ENCODE measurements around the gene SLC25A45. TPM values are rescaled to one million over a fixed set of nuclear protein-coding genes. Genes with fewer than 3 reads are reported as not detected.
"Not testable (repeated sequence)": the region's sequence is repeated elsewhere in the genome, so short reads cannot be mapped to it uniquely, and the experiment has no call there.

The SLC25A45 gene
- total RNA-seq, 4 donors from 2014 or later = 3.9 to 6.2 (median 4.7) TPM

- Histone ChIP-seq H3K27ac (no peak overlapping the region), H3K4me1 (peaks cover 3% of the 10 kb centered on the region), H3K27me3 (no peaks in the 10 kb centered on the region), H3K36me3 (peaks cover 79% of the 10 kb centered on the region), H3K9me3 (no peaks in the 10 kb centered on the region), H3K4me3 (no peak overlapping the region)
- DNase-seq (ENCODE audit: low spot score in 2 of 2) = no peak
- whole genome bisulfite sequencing = 88% methylated on average over 3 of the region's 3 CpGs
- TF ChIP-seq, protein P1, sequence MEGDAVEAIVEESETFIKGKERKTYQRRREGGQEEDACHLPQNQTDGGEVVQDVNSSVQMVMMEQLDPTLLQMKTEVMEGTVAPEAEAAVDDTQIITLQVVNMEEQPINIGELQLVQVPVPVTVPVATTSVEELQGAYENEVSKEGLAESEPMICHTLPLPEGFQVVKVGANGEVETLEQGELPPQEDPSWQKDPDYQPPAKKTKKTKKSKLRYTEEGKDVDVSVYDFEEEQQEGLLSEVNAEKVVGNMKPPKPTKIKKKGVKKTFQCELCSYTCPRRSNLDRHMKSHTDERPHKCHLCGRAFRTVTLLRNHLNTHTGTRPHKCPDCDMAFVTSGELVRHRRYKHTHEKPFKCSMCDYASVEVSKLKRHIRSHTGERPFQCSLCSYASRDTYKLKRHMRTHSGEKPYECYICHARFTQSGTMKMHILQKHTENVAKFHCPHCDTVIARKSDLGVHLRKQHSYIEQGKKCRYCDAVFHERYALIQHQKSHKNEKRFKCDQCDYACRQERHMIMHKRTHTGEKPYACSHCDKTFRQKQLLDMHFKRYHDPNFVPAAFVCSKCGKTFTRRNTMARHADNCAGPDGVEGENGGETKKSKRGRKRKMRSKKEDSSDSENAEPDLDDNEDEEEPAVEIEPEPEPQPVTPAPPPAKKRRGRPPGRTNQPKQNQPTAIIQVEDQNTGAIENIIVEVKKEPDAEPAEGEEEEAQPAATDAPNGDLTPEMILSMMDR (IDR thresholded peaks at IDR 0.05) = no peak
- TF ChIP-seq POLR2A (IDR thresholded peaks at IDR 0.05) = no peak
- TF ChIP-seq POLR2AphosphoS5 (IDR thresholded peaks at IDR 0.05) = no peak
- no peak for TF ChIP-seq EP300 (IDR thresholded peaks at IDR 0.05)
Observed at GRCh38 chr11:65341856-65342255, 40.6 kb downstream of the SLC25A45 start.

DNA sequence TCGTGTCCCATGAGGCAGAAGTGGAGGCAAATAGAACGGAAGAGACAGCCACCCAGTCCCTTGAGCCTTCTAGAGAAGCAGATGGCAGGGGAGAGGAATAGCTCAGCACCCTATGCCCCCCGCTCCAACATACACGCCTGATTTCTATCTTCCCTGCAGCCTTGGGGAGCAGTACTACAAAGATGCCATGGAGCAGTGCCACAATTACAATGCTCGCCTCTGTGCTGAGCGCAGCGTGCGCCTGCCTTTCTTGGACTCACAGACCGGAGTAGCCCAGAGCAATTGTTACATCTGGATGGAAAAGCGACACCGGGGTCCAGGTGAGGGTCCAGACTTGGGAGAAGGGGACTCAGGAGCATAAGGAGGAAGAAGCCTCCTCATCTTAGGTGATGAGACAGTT lies 42.2 kb downstream of the SLC25A45 start:
- peaks cover 62% of the 10 kb centered on the region for H3K36me3 ChIP-seq
- no peaks in the 10 kb centered on the region for H3K9me3 ChIP-seq
- H3K27me3 ChIP-seq = no peaks in the 10 kb centered on the region
- peaks cover 12% of the 10 kb centered on the region for H3K4me1 ChIP-seq
- H3K4me3 ChIP-seq = no peak overlapping the region
- WGBS = 91% methylated on average over 11 of the region's 11 CpGs
- TF ChIP-seq POLR2A (IDR thresholded peaks at IDR 0.05) (no peak), EP300 (IDR thresholded peaks at IDR 0.05) (no peak), POLR2AphosphoS5 (IDR thresholded peaks at IDR 0.05) (no peak)
- TF ChIP-seq, protein P1 (IDR thresholded peaks at IDR 0.05) = no peak
- no peak for DNase-seq (ENCODE audit: low spot score in 2 of 2)
- no peak overlapping the region for H3K27ac ChIP-seq

GRCh38 chr11:65338676-65339075 lies 43.8 kb downstream of the SLC25A45 start:
- no peak for TF ChIP-seq POLR2A (IDR thresholded peaks at IDR 0.05)
- TF ChIP-seq, protein P1 (IDR thresholded peaks at IDR 0.05) = no peak
- no peak for TF ChIP-seq POLR2AphosphoS5 (IDR thresholded peaks at IDR 0.05)
- no peak for TF ChIP-seq EP300 (IDR thresholded peaks at IDR 0.05)
- DNase-seq (ENCODE audit: low spot score in 2 of 2) = no peak
- Histone ChIP-seq H3K27ac (no peak overlapping the region), H3K9me3 (no peaks in the 10 kb centered on the region), H3K27me3 (no peaks in the 10 kb centered on the region), H3K4me1 (peaks cover 24% of the 10 kb centered on the region), H3K36me3 (peaks cover 47% of the 10 kb centered on the region), H3K4me3 (no peak overlapping the region)
- 84% methylated on average over 7 of the region's 7 CpGs for WGBS

GRCh38 chr11:65334696-65335295 lies 47.6 kb downstream of the SLC25A45 start:
- WGBS = 25% methylated on average over 5 of the region's 5 CpGs
- H3K27ac ChIP-seq = no peak overlapping the region

GRCh38 chr11:65332591-65332990 lies 49.9 kb downstream of the SLC25A45 start:
- DNase-seq (ENCODE audit: low spot score in 2 of 2); H3K27me3 ChIP-seq; H3K36me3 ChIP-seq; H3K27ac ChIP-seq; H3K4me3 ChIP-seq; H3K9me3 ChIP-seq: not testable (repeated sequence)
- peaks cover 32% of the 10 kb centered on the region for H3K4me1 ChIP-seq
- 92% methylated on average over 9 of the region's 9 CpGs for WGBS

More at GRCh38 chr11:65334696-65335295, 47.6 kb downstream of the SLC25A45 start:
- H3K9me3 ChIP-seq = no peaks in the 10 kb centered on the region
- H3K4me3 ChIP-seq = peak overlapping the region; percentile 93
- H3K27me3 ChIP-seq = no peaks in the 10 kb centered on the region
- TF ChIP-seq POLR2AphosphoS5 (IDR thresholded peaks at IDR 0.05) (no peak), EP300 (IDR thresholded peaks at IDR 0.05) (no peak), POLR2A (IDR thresholded peaks at IDR 0.05) (no peak)
- TF ChIP-seq, protein P1 (IDR thresholded peaks at IDR 0.05) = no peak
- peaks cover 9% of the 10 kb centered on the region for H3K36me3 ChIP-seq
- peaks cover 26% of the 10 kb centered on the region for H3K4me1 ChIP-seq
- DNase-seq (ENCODE audit: low spot score in 2 of 2) = no peak

DNA sequence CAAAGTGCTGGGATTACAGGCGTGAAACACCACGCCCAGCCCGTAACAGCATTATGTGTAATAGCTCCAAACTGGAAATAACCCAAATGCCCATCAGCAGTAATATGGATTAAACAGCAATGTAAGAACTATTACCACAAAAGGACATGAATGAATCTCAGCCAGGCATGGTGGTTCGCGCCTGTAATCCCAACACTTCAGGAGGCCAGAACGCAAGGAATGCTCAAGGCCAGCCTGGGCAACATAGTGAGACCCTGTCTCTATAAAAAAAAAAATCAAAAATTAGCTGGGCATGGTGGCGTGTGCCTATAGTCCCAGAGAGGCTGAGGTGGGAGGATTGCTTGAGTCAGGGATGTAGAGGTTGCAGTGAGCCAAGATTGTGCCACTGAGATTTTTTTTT lies 51.9 kb downstream of the SLC25A45 start:
- Histone ChIP-seq H3K27me3 (no peaks in the 10 kb centered on the region), H3K36me3 (no peaks in the 10 kb centered on the region), H3K4me3 (no peak overlapping the region), H3K27ac (no peak overlapping the region), H3K9me3 (no peaks in the 10 kb centered on the region), H3K4me1 (peaks cover 25% of the 10 kb centered on the region)
- DNase-seq (ENCODE audit: low spot score in 2 of 2) = no peak
- TF ChIP-seq EP300 (IDR thresholded peaks at IDR 0.05) (no peak), POLR2AphosphoS5 (IDR thresholded peaks at IDR 0.05) (no peak), POLR2A (IDR thresholded peaks at IDR 0.05) (no peak)
- TF ChIP-seq, protein P1 (IDR thresholded peaks at IDR 0.05) = no peak
- 56% methylated on average over 7 of the region's 7 CpGs for WGBS

All from suprapubic skin (tissue), 4 donors.